ENCODE measurements around the gene RAMP3.

The RAMP3 gene

GRCh38 chr7:45180084-45180986 is 22.7 kb downstream of the RAMP3 start:
- no peaks in the 10 kb centered on the region for H3K4me1 ChIP-seq (ENCODE audit: control insufficient read depth, insufficient read depth, low read length, unreplicated experiment)
- H3K27me3 ChIP-seq (ENCODE audit: insufficient read depth, low read length): peaks cover 17% of the 10 kb centered on the region

GRCh38 chr7:45181286-45181960 is 23.8 kb downstream of the RAMP3 start:
- Histone ChIP-seq H3K27ac (ENCODE audit: low read depth, low read length) (no peak overlapping the region), H2AFZ (ENCODE audit: low read length, unreplicated experiment) (no peak overlapping the region), H3K79me2 (ENCODE audit: control insufficient read depth, insufficient read depth, low read length, unreplicated experiment) (no peaks in the 10 kb centered on the region), H3K27me3 (ENCODE audit: insufficient read depth, low read length) (peaks cover 20% of the 10 kb centered on the region), H3K4me1 (ENCODE audit: control insufficient read depth, insufficient read depth, low read length, unreplicated experiment) (no peaks in the 10 kb centered on the region), H3K36me3 (ENCODE audit: insufficient read depth, low read length) (no peaks in the 10 kb centered on the region), H3K4me3 (ENCODE audit: low read depth, low read length) (no peak overlapping the region)

More at GRCh38 chr7:45180084-45180986, 22.7 kb downstream of the RAMP3 start:
- Histone ChIP-seq H3K79me2 (ENCODE audit: control insufficient read depth, insufficient read depth, low read length, unreplicated experiment) (no peaks in the 10 kb centered on the region), H3K36me3 (ENCODE audit: insufficient read depth, low read length) (no peaks in the 10 kb centered on the region), H3K27ac (ENCODE audit: low read depth, low read length) (no peak overlapping the region), H2AFZ (ENCODE audit: low read length, unreplicated experiment) (no peak overlapping the region), H3K4me3 (ENCODE audit: low read depth, low read length) (no peak overlapping the region)

- peaks cover 23% of the 10 kb centered on the region for H3K27me3 ChIP-seq (ENCODE audit: insufficient read depth, low read length)
- no peak overlapping the region for H3K27ac ChIP-seq (ENCODE audit: low read depth, low read length)
- no peak overlapping the region for H2AFZ ChIP-seq (ENCODE audit: low read length, unreplicated experiment)
- no peak overlapping the region for H3K4me3 ChIP-seq (ENCODE audit: low read depth, low read length)
- no peaks in the 10 kb centered on the region for H3K79me2 ChIP-seq (ENCODE audit: control insufficient read depth, insufficient read depth, low read length, unreplicated experiment)
- H3K36me3 ChIP-seq (ENCODE audit: insufficient read depth, low read length): no peaks in the 10 kb centered on the region
- H3K4me1 ChIP-seq (ENCODE audit: control insufficient read depth, insufficient read depth, low read length, unreplicated experiment): no peaks in the 10 kb centered on the region
Measured at GRCh38 chr7:45181991-45182855, 24.6 kb downstream of the RAMP3 start.

GRCh38 chr7:45182856-45183710 is 25.5 kb downstream of the RAMP3 start:
- H3K36me3 ChIP-seq (ENCODE audit: insufficient read depth, low read length): no peaks in the 10 kb centered on the region
- H2AFZ ChIP-seq (ENCODE audit: low read length, unreplicated experiment): no peak overlapping the region
- no peaks in the 10 kb centered on the region for H3K4me1 ChIP-seq (ENCODE audit: control insufficient read depth, insufficient read depth, low read length, unreplicated experiment)
- no peak overlapping the region for H3K27ac ChIP-seq (ENCODE audit: low read depth, low read length)
- H3K4me3 ChIP-seq (ENCODE audit: low read depth, low read length): no peak overlapping the region
- H3K27me3 ChIP-seq (ENCODE audit: insufficient read depth, low read length): peaks cover 25% of the 10 kb centered on the region
- H3K79me2 ChIP-seq (ENCODE audit: control insufficient read depth, insufficient read depth, low read length, unreplicated experiment): no peaks in the 10 kb centered on the region

- no peaks in the 10 kb centered on the region for H3K79me2 ChIP-seq (ENCODE audit: control insufficient read depth, insufficient read depth, low read length, unreplicated experiment)
Measured at GRCh38 chr7:45183711-45184210, 26.2 kb downstream of the RAMP3 start.

GRCh38 chr7:45184326-45185027 is 26.9 kb downstream of the RAMP3 start:
- no peaks in the 10 kb centered on the region for H3K36me3 ChIP-seq (ENCODE audit: insufficient read depth, low read length)
- H3K27ac ChIP-seq (ENCODE audit: low read depth, low read length): no peak overlapping the region
- H3K4me3 ChIP-seq (ENCODE audit: low read depth, low read length): no peak overlapping the region
- no peaks in the 10 kb centered on the region for H3K79me2 ChIP-seq (ENCODE audit: control insufficient read depth, insufficient read depth, low read length, unreplicated experiment)
- H3K4me1 ChIP-seq (ENCODE audit: control insufficient read depth, insufficient read depth, low read length, unreplicated experiment): no peaks in the 10 kb centered on the region
- H2AFZ ChIP-seq (ENCODE audit: low read length, unreplicated experiment): no peak overlapping the region
- H3K27me3 ChIP-seq (ENCODE audit: insufficient read depth, low read length): peaks cover 24% of the 10 kb centered on the region

More at GRCh38 chr7:45183711-45184210, 26.2 kb downstream of the RAMP3 start:
- H3K27ac ChIP-seq (ENCODE audit: low read depth, low read length): no peak overlapping the region
- no peaks in the 10 kb centered on the region for H3K36me3 ChIP-seq (ENCODE audit: insufficient read depth, low read length)
- peaks cover 25% of the 10 kb centered on the region for H3K27me3 ChIP-seq (ENCODE audit: insufficient read depth, low read length)
- no peak overlapping the region for H3K4me3 ChIP-seq (ENCODE audit: low read depth, low read length)
- no peaks in the 10 kb centered on the region for H3K4me1 ChIP-seq (ENCODE audit: control insufficient read depth, insufficient read depth, low read length, unreplicated experiment)
- no peak overlapping the region for H2AFZ ChIP-seq (ENCODE audit: low read length, unreplicated experiment)

GRCh38 chr7:45185028-45185863 is 27.7 kb downstream of the RAMP3 start:
- no peaks in the 10 kb centered on the region for H3K36me3 ChIP-seq (ENCODE audit: insufficient read depth, low read length)
- H3K4me1 ChIP-seq (ENCODE audit: control insufficient read depth, insufficient read depth, low read length, unreplicated experiment): no peaks in the 10 kb centered on the region
- no peak overlapping the region for H3K27ac ChIP-seq (ENCODE audit: low read depth, low read length)
- H3K79me2 ChIP-seq (ENCODE audit: control insufficient read depth, insufficient read depth, low read length, unreplicated experiment): no peaks in the 10 kb centered on the region
- H3K4me3 ChIP-seq (ENCODE audit: low read depth, low read length): no peak overlapping the region
- peaks cover 17% of the 10 kb centered on the region; the same call in 1 of the 2 replicates for H3K27me3 ChIP-seq (ENCODE audit: insufficient read depth, low read length)
- H2AFZ ChIP-seq (ENCODE audit: low read length, unreplicated experiment): no peak overlapping the region

GRCh38 chr7:45185864-45186250 is 28.3 kb downstream of the RAMP3 start:
- Histone ChIP-seq H2AFZ (ENCODE audit: low read length, unreplicated experiment) (no peak overlapping the region), H3K27me3 (ENCODE audit: insufficient read depth, low read length) (peaks cover 16% of the 10 kb centered on the region; the same call in 1 of the 2 replicates), H3K4me3 (ENCODE audit: low read depth, low read length) (no peak overlapping the region), H3K79me2 (ENCODE audit: control insufficient read depth, insufficient read depth, low read length, unreplicated experiment) (no peaks in the 10 kb centered on the region), H3K36me3 (ENCODE audit: insufficient read depth, low read length) (no peaks in the 10 kb centered on the region), H3K27ac (ENCODE audit: low read depth, low read length) (no peak overlapping the region), H3K4me1 (ENCODE audit: control insufficient read depth, insufficient read depth, low read length, unreplicated experiment) (no peaks in the 10 kb centered on the region)

Data from ACC112 (cell line).